ENCODE measurements around the gene MOAP1.

DNA sequence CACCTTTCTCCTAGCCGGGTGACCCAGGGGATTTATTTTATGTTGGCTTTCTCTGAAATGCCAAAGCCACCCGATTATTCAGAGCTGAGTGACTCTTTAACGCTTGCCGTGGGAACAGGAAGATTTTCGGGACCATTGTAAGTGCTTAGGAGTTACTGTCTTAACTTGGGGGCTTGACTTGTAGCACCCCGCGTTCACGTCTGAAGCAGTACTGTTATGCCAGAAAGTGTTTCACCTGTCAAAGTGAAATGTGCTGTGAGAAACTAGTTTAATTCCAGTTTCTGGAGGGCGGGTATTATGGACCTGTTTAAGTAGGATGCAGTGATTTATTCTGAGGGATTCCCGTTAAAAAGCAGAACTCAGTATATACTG lies 638 bp upstream of the MOAP1 start:
- TF ChIP-seq CTCF (IDR thresholded peaks at IDR 0.05 in 4 of 5, conservative IDR thresholded peaks at IDR 0.05 in 1 of 5), result no peak
- no peak for TF ChIP-seq POLR2A (IDR thresholded peaks at IDR 0.05)

Measured in gastrocnemius medialis (tissue), 4 donors.